Measurements from ENCODE around the gene CFAP74.

Gene CFAP74

DNA sequence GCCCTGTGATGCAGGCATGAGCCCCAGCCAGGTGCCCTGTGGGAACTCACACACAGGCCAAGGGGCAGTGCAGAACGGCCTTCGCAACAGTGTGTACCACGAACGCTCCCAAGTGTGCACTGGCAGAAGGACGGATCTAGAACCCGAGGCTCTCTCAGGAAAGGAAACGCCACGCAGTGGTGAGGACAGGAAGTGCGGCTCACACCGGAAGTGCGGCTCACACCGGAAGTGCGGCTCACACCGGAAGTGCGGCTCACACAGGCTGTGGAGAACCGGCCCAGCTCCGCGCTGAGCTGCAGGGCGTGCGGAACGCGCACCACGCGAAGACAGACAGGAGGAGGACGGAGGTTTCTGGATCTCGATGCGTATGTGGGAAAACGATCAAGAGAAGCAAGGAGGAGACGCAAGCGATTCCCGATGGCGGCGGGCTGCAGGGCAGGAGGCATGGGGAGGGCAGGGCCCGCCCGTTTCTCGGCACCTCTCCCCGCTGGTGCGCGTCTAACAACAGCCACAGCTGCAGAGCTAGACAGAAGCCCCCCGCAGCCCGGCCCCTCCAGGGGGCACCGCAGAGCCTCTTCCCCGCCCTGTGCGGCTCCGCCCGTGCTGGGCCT is 48.6 kb downstream of the CFAP74 start:
- H3K79me2 ChIP-seq (ENCODE audit: insufficient read depth, low read length) = no peaks in the 10 kb centered on the region
- no peak overlapping the region for H3K9ac ChIP-seq (ENCODE audit: low read depth, low read length)
- TF ChIP-seq EZH2 (IDR thresholded peaks at IDR 0.05; ENCODE audit: borderline replicate concordance, low read depth, low read length, severe bottlenecking) (no peak), CTCF (IDR thresholded peaks at IDR 0.05; ENCODE audit: borderline replicate concordance, extremely low read depth, low read length, poor library complexity, severe bottlenecking) (peak; percentile 35)
- no peak overlapping the region for H2AFZ ChIP-seq (ENCODE audit: low read depth, low read length)
- H3K4me1 ChIP-seq (ENCODE audit: insufficient read depth, low read length) = no peaks in the 10 kb centered on the region
- DNase-seq (no peak), ATAC-seq (ENCODE audit: insufficient read depth, low read depth) (peak; percentile 27; the same call in 1 of the 3 replicates)
- no peaks in the 10 kb centered on the region for H3K9me3 ChIP-seq (ENCODE audit: insufficient read depth, low read length, severe bottlenecking)
- H3K27ac ChIP-seq (ENCODE audit: low read length) = no peak overlapping the region
- H3K36me3 ChIP-seq (ENCODE audit: insufficient read depth, low read length) = no peaks in the 10 kb centered on the region
- no peak overlapping the region for H3K4me3 ChIP-seq (ENCODE audit: low read depth in 1 of 2, low read length in 2 of 2)
- H3K27me3 ChIP-seq (ENCODE audit: insufficient read depth, low read length, poor library complexity) = no peaks in the 10 kb centered on the region
- H4K20me1 ChIP-seq (ENCODE audit: insufficient read depth, low read length) = peaks cover 3% of the 10 kb centered on the region; the same call in 1 of the 2 replicates
- H3K4me2 ChIP-seq (ENCODE audit: insufficient read depth, low read length) = no peak overlapping the region

- H3K27me3 ChIP-seq (ENCODE audit: insufficient read depth, low read length, poor library complexity) = no peaks in the 10 kb centered on the region
These were observed 49.6 kb downstream of the CFAP74 start for GRCh38 chr1:1954015-1954414.

GRCh38 chr1:1950940-1951339 is 52.6 kb downstream of the CFAP74 start:
- TF ChIP-seq EZH2 (IDR thresholded peaks at IDR 0.05; ENCODE audit: borderline replicate concordance, low read depth, low read length, severe bottlenecking) = no peak
- no peak for TF ChIP-seq CTCF (IDR thresholded peaks at IDR 0.05; ENCODE audit: borderline replicate concordance, extremely low read depth, low read length, poor library complexity, severe bottlenecking)
- no peak for ATAC-seq (ENCODE audit: insufficient read depth, low read depth)

More at GRCh38 chr1:1954015-1954414, 49.6 kb downstream of the CFAP74 start:
- no peaks in the 10 kb centered on the region for H3K36me3 ChIP-seq (ENCODE audit: insufficient read depth, low read length)
- no peaks in the 10 kb centered on the region for H3K79me2 ChIP-seq (ENCODE audit: insufficient read depth, low read length)
- no peak for DNase-seq
- H3K4me2 ChIP-seq (ENCODE audit: insufficient read depth, low read length) = no peak overlapping the region
- TF ChIP-seq CTCF (IDR thresholded peaks at IDR 0.05; ENCODE audit: borderline replicate concordance, extremely low read depth, low read length, poor library complexity, severe bottlenecking) = no peak
- no peak for TF ChIP-seq EZH2 (IDR thresholded peaks at IDR 0.05; ENCODE audit: borderline replicate concordance, low read depth, low read length, severe bottlenecking)
- no peak overlapping the region for H3K9ac ChIP-seq (ENCODE audit: low read depth, low read length)
- H3K4me3 ChIP-seq (ENCODE audit: low read depth in 1 of 2, low read length in 2 of 2) = no peak overlapping the region
- H2AFZ ChIP-seq (ENCODE audit: low read depth, low read length) = no peak overlapping the region
- ATAC-seq (ENCODE audit: insufficient read depth, low read depth) = no peak
- H4K20me1 ChIP-seq (ENCODE audit: insufficient read depth, low read length) = no peaks in the 10 kb centered on the region
- H3K4me1 ChIP-seq (ENCODE audit: insufficient read depth, low read length) = no peaks in the 10 kb centered on the region
- no peak overlapping the region for H3K27ac ChIP-seq (ENCODE audit: low read length)
- no peaks in the 10 kb centered on the region for H3K9me3 ChIP-seq (ENCODE audit: insufficient read depth, low read length, severe bottlenecking)

More at GRCh38 chr1:1950940-1951339, 52.6 kb downstream of the CFAP74 start:
- no peaks in the 10 kb centered on the region for H3K36me3 ChIP-seq (ENCODE audit: insufficient read depth, low read length)
- no peaks in the 10 kb centered on the region for H3K9me3 ChIP-seq (ENCODE audit: insufficient read depth, low read length, severe bottlenecking)
- no peak for DNase-seq
- H3K4me1 ChIP-seq (ENCODE audit: insufficient read depth, low read length) = no peaks in the 10 kb centered on the region
- H3K27me3 ChIP-seq (ENCODE audit: insufficient read depth, low read length, poor library complexity) = no peaks in the 10 kb centered on the region
- H3K4me2 ChIP-seq (ENCODE audit: insufficient read depth, low read length) = no peak overlapping the region
- no peak overlapping the region for H3K27ac ChIP-seq (ENCODE audit: low read length)
- H3K9ac ChIP-seq (ENCODE audit: low read depth, low read length) = no peak overlapping the region
- no peak overlapping the region for H3K4me3 ChIP-seq (ENCODE audit: low read depth in 1 of 2, low read length in 2 of 2)
- no peaks in the 10 kb centered on the region for H4K20me1 ChIP-seq (ENCODE audit: insufficient read depth, low read length)
- H2AFZ ChIP-seq (ENCODE audit: low read depth, low read length) = no peak overlapping the region
- H3K79me2 ChIP-seq (ENCODE audit: insufficient read depth, low read length) = no peaks in the 10 kb centered on the region

Measured in DND-41 (cell line).